ENCODE results near the gene OXA1L. TPM values are rescaled to one million over a fixed set of nuclear protein-coding genes. Genes with fewer than 3 reads are reported as not detected.
"Not testable (repeated sequence)": the region's sequence is repeated elsewhere in the genome, so short reads cannot be mapped to it uniquely, and the experiment has no call there.

The OXA1L gene
- total and polyA plus RNA-seq, 2 experiments from 2014 or later, result 53.4 to 160 TPM

GRCh38 chr14:22791301-22791700 is 24.8 kb downstream of the OXA1L start:
- Histone ChIP-seq H3K27me3 (no peaks in the 10 kb centered on the region), H3K4me1 (ENCODE audit: low read depth) (no peaks in the 10 kb centered on the region), H3K27ac (no peak overlapping the region), H3K9me3 (ENCODE audit: low read depth) (no peaks in the 10 kb centered on the region), H3K36me3 (no peaks in the 10 kb centered on the region), H3K4me3 (no peak overlapping the region)
- peak in 1 of 2 donors; percentile 43 for DNase-seq (ENCODE audit: low read depth in 1 of 2, low spot score in 1 of 2)
- no peak for TF ChIP-seq CTCF (IDR thresholded peaks at IDR 0.05; ENCODE audit: low read depth, low read length)

- Histone ChIP-seq H3K4me3 (no peak overlapping the region), H3K27ac (no peak overlapping the region), H3K9me3 (ENCODE audit: low read depth) (no peaks in the 10 kb centered on the region), H3K4me1 (ENCODE audit: low read depth) (peaks cover under 1% of the 10 kb centered on the region), H3K36me3 (no peaks in the 10 kb centered on the region), H3K27me3 (no peaks in the 10 kb centered on the region)
- TF ChIP-seq CTCF (IDR thresholded peaks at IDR 0.05; ENCODE audit: low read depth, low read length), result no peak
- no peak for DNase-seq (ENCODE audit: low read depth in 1 of 2, low spot score in 1 of 2)
These were observed 25.7 kb downstream of the OXA1L start for GRCh38 chr14:22792158-22792557.

- not testable (repeated sequence) for H3K27ac ChIP-seq; H3K4me1 ChIP-seq (ENCODE audit: low read depth); H3K4me3 ChIP-seq; DNase-seq (ENCODE audit: low read depth in 1 of 2, low spot score in 1 of 2); H3K27me3 ChIP-seq; H3K9me3 ChIP-seq (ENCODE audit: low read depth); H3K36me3 ChIP-seq
These were observed 27.1 kb downstream of the OXA1L start for GRCh38 chr14:22793550-22793949.

- H3K36me3 ChIP-seq, result no peaks in the 10 kb centered on the region
- H3K27me3 ChIP-seq, result no peaks in the 10 kb centered on the region
- H3K9me3 ChIP-seq (ENCODE audit: low read depth), result no peaks in the 10 kb centered on the region
- H3K4me3 ChIP-seq, result no peak overlapping the region
- no peak for TF ChIP-seq CTCF (IDR thresholded peaks at IDR 0.05; ENCODE audit: low read depth, low read length)
- H3K27ac ChIP-seq, result no peak overlapping the region
- no peak for DNase-seq (ENCODE audit: low read depth in 1 of 2, low spot score in 1 of 2)
- peaks cover 3% of the 10 kb centered on the region for H3K4me1 ChIP-seq (ENCODE audit: low read depth)
These were observed 27.5 kb downstream of the OXA1L start for GRCh38 chr14:22793976-22794375.

GRCh38 chr14:22794551-22794951 is 28.1 kb downstream of the OXA1L start:
- Histone ChIP-seq H3K36me3 (no peaks in the 10 kb centered on the region), H3K9me3 (ENCODE audit: low read depth) (no peaks in the 10 kb centered on the region), H3K4me3 (no peak overlapping the region), H3K4me1 (ENCODE audit: low read depth) (peaks cover 3% of the 10 kb centered on the region), H3K27ac (no peak overlapping the region), H3K27me3 (no peaks in the 10 kb centered on the region)
- no peak for TF ChIP-seq CTCF (IDR thresholded peaks at IDR 0.05; ENCODE audit: low read depth, low read length)
- no peak for DNase-seq (ENCODE audit: low read depth in 1 of 2, low spot score in 1 of 2)

GRCh38 chr14:22796087-22796707 is 29.7 kb downstream of the OXA1L start:
- no peak for TF ChIP-seq CTCF (IDR thresholded peaks at IDR 0.05; ENCODE audit: low read depth, low read length)
- H3K36me3 ChIP-seq, result no peaks in the 10 kb centered on the region
- no peaks in the 10 kb centered on the region for H3K9me3 ChIP-seq (ENCODE audit: low read depth)
- H3K4me1 ChIP-seq (ENCODE audit: low read depth), result peaks cover 3% of the 10 kb centered on the region
- no peaks in the 10 kb centered on the region for H3K27me3 ChIP-seq
- no peak overlapping the region for H3K4me3 ChIP-seq
- no peak for DNase-seq (ENCODE audit: low read depth in 1 of 2, low spot score in 1 of 2)
- no peak overlapping the region for H3K27ac ChIP-seq

All from cardiac muscle cell (in vitro differentiated cells and primary cell).